Endodermal cell (in vitro differentiated cells): Measurements from ENCODE around the gene FOXR1. TPM values are rescaled to one million over a fixed set of nuclear protein-coding genes. Genes with fewer than 3 reads are reported as not detected.

Experiments
- DNase-seq: peaks from one replicate; pipeline ENCODE4 v3.0.0-alpha.2; 2017
- H3K27ac ChIP-seq: 2 replicates; pipeline ENCODE4 v1.5.1; 2013; ENCODE audit warnings: mild to moderate bottlenecking, low read depth, low read length, moderate library complexity
- H3K27me3 ChIP-seq: 2 replicates; pipeline ENCODE4 v1.6.1; 2013; ENCODE audit warnings: mild to moderate bottlenecking, low read length, moderate library complexity; ENCODE audit not compliant: insufficient read depth, control insufficient read depth, poor library complexity, severe bottlenecking
- H3K36me3 ChIP-seq: 2 replicates; pipeline ENCODE4 v1.7.0; 2013; ENCODE audit warnings: mild to moderate bottlenecking, low read length, moderate library complexity; ENCODE audit not compliant: control insufficient read depth, insufficient read depth
- H3K4me1 ChIP-seq: one replicate; pipeline ENCODE4 v1.7.0; 2013; ENCODE audit warnings: low read length; ENCODE audit not compliant: control insufficient read depth, insufficient read depth
- H3K4me3 ChIP-seq: 2 replicates; pipeline ENCODE4 v1.5.1; 2013; ENCODE audit warnings: mild to moderate bottlenecking, low read length, moderate library complexity
- H3K9ac ChIP-seq: 2 replicates; pipeline ENCODE4 v1.6.1; 2013; ENCODE audit warnings: mild to moderate bottlenecking, low read length, moderate library complexity; ENCODE audit not compliant: poor library complexity, severe bottlenecking; ENCODE audit errors: extremely low read depth
- H3K9me3 ChIP-seq: 2 replicates; pipeline ENCODE4 v1.6.1; 2013; ENCODE audit warnings: mild to moderate bottlenecking, low read length, moderate library complexity; ENCODE audit not compliant: control insufficient read depth
- H3K27ac Mint-ChIP-seq: 2 replicates; pipeline ENCODE4 v1.8.0; 2020; ENCODE audit warnings: mixed read lengths
- H3K27me3 Mint-ChIP-seq: 2 replicates; pipeline ENCODE4 v1.8.0; 2021; ENCODE audit warnings: mild to moderate bottlenecking, mixed read lengths; ENCODE audit not compliant: insufficient read depth
- H3K36me3 Mint-ChIP-seq: 2 replicates; pipeline ENCODE4 v1.8.0; 2020; ENCODE audit warnings: low read depth, mixed read lengths
- H3K4me1 Mint-ChIP-seq: 2 replicates; pipeline ENCODE4 v1.8.0; 2020; ENCODE audit warnings: mixed read lengths
- H3K4me3 Mint-ChIP-seq: 2 replicates; pipeline ENCODE4 v1.8.0; 2020; ENCODE audit warnings: mild to moderate bottlenecking, moderate library complexity, mixed read lengths
- H3K9me3 Mint-ChIP-seq: 2 replicates; pipeline ENCODE4 v1.8.0; 2020; ENCODE audit warnings: mild to moderate bottlenecking, mixed read lengths
- WGBS, 2 experiments: methylation state at CpG; one replicate each; pipeline versions ENCODE4 v1.1.5 to v1.1.7; 2013; ENCODE audit warnings: missing lambda C conversion rate in 2 of 2, mixed read lengths in 1 of 2; ENCODE audit not compliant: insufficient coverage in 1 of 2, insufficient read length in 1 of 2; 5-methylcytosine and 5-hydroxymethylcytosine counted together
- total RNA-seq, 2 donors: library from RNA; stranded (reverse); fragmentation: NEBNext Ultra II Directional in 1 of 2; extraction: Animal tissue kit (Norgen Biotek cat#: 25700) in 1 of 2; gene quantifications; 2 replicates in 1 of 2; 3 replicates in 1 of 2; pipeline ENCODE4 v1.2.1, GENCODE V29; 2021
- TF ChIP-seq, protein P1 (sequence below): fragments of 200-600 bp; sonication (generic); conservative IDR thresholded peaks from 2 replicates; pipeline ENCODE4 v1.5.0; 2021; ENCODE audit warnings: antibody characterized with exemption, mild to moderate bottlenecking

Gene FOXR1
- total RNA-seq, 2 donors from 2014 or later: not detected

DNA sequence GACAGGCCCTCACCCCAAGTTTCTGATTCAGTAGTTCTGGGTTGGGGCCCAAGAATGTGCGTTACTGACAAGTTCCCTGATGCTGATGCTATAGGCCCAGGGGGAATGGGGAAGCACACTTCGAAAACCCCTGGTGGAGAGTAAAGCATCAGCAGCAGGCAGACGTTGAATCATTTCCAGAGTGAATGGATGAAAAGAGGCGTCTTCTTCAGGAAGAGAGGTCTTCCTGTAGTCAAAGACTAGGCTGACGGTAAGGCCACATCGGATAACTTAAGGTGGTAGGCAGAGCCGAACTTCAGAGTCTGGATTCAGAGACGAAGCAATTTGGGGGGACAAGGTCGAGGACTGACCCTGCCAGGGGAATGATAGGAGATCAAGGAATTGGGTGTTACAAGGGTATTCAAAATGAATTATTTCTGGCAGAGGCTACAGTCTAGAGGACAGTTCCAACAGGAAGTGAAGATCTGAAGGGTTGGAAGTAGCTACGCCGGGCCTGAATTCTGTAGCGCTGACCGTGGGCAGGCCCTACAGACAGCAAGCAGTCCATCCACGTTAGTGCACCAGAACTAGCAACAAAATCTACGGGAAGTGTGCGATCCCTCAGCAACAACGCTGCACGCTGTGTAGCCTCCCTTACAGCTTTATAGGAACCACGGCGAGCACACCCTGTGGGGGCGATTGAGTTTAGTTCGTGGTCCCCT lies 25.5 kb downstream of the FOXR1 start:
- DNase-seq: peak; percentile 63
- H3K4me3 Mint-ChIP-seq: peak overlapping the region; percentile 98
- Histone ChIP-seq H3K4me1 (no peaks in the 10 kb centered on the region), H3K27me3 (no peaks in the 10 kb centered on the region), H3K36me3 (peaks cover 28% of the 10 kb centered on the region), H3K4me3 (peak overlapping the region; percentile 88), H3K9me3 (peaks cover 5% of the 10 kb centered on the region), H3K9ac (peak overlapping the region; percentile 71), H3K27ac (no peak overlapping the region)
- H3K27me3 Mint-ChIP-seq: no peaks in the 10 kb centered on the region
- WGBS, 2 experiments: 35 to 58% methylated on average over 15 to 22 of the region's 22 CpGs
- H3K4me1 Mint-ChIP-seq: peaks cover 15% of the 10 kb centered on the region
- H3K9me3 Mint-ChIP-seq: peaks cover 14% of the 10 kb centered on the region
- TF ChIP-seq, protein P1, sequence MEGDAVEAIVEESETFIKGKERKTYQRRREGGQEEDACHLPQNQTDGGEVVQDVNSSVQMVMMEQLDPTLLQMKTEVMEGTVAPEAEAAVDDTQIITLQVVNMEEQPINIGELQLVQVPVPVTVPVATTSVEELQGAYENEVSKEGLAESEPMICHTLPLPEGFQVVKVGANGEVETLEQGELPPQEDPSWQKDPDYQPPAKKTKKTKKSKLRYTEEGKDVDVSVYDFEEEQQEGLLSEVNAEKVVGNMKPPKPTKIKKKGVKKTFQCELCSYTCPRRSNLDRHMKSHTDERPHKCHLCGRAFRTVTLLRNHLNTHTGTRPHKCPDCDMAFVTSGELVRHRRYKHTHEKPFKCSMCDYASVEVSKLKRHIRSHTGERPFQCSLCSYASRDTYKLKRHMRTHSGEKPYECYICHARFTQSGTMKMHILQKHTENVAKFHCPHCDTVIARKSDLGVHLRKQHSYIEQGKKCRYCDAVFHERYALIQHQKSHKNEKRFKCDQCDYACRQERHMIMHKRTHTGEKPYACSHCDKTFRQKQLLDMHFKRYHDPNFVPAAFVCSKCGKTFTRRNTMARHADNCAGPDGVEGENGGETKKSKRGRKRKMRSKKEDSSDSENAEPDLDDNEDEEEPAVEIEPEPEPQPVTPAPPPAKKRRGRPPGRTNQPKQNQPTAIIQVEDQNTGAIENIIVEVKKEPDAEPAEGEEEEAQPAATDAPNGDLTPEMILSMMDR: peak; percentile 64
- H3K36me3 Mint-ChIP-seq: peaks cover 32% of the 10 kb centered on the region
- H3K27ac Mint-ChIP-seq: peak overlapping the region; percentile 76

DNA sequence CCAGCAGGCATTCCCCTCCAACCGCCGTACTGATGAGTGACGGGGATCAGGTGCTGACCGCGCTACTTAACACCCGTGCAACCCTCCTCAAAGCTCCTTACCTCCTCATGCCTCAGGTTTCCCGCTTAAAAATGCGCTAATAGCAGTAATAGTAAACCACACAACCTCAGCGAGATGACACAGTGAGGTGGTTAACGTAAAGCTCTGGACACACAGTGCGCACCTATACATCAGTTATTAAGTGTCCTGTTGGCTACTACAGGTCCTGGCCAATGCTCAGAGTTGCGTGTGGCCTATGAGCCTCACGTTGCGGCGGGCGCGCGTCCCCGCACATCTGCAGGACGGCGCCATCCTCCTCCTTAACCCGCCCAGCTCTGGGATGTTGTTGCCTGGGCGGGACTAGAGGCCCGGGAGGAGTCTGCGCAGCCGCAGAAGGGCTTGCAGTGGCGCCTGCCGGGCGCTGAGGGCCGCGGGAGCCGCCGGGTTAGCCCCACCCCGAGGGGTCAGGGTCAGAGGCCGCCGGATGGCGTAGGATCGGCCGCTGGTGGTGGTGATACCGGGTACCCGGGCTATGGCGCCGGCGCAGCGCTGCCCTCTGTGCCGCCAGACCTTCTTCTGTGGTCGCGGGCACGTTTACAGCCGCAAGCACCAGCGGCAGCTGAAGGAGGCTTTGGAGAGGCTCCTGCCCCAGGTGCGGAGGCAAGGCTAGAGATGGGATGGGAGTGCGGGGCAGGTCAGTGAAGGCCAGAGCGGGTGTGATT lies 26.2 kb downstream of the FOXR1 start, which contains the start of gene CENATAC:
Gene CENATAC (plus strand): TSS at position 512 of the 761 bp plus-strand sequence. CDS start 60 bp downstream, at position 572.
- peak; percentile 98 for DNase-seq
- H3K9ac ChIP-seq: peak within 1 kb of the TSS; percentile 71
- H3K9me3 ChIP-seq: peaks cover 1% of the 10 kb centered on the region
- Mint-ChIP-seq H3K27me3 (no peaks in the 10 kb centered on the region), H3K36me3 (peaks cover 36% of the 10 kb centered on the region), H3K4me1 (peaks cover 15% of the 10 kb centered on the region), H3K4me3 (peak within 1 kb of the TSS; percentile 98), H3K27ac (peak within 1 kb of the TSS; percentile 99), H3K9me3 (peaks cover 7% of the 10 kb centered on the region)
- no peaks in the 10 kb centered on the region for H3K4me1 ChIP-seq
- TF ChIP-seq, protein P1: peak; percentile 22
- H3K4me3 ChIP-seq: peak within 1 kb of the TSS; percentile 88
- H3K36me3 ChIP-seq: peaks cover 34% of the 10 kb centered on the region
- 0% methylated on average over 37 to 54 of the region's 54 CpGs for WGBS, 2 experiments
- no peaks in the 10 kb centered on the region for H3K27me3 ChIP-seq
- peak within 1 kb of the TSS; percentile 25 for H3K27ac ChIP-seq

DNA sequence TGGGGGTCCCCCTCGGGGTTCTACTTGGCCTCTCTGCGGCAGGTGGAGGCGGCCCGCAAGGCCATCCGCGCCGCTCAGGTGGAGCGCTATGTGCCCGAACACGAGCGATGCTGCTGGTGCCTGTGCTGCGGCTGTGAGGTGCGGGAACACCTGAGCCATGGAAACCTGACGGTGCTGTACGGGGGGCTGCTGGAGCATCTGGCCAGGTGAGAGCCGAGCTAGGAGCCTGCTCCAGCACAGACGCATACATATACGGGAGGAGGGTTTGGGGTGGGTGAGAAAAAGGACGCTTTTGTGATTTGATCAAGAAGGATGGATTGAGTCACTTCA lies 26.8 kb downstream of the FOXR1 start:
- Histone ChIP-seq H3K4me3 (peak overlapping the region; percentile 88), H3K9ac (peak overlapping the region; percentile 71), H3K4me1 (no peaks in the 10 kb centered on the region), H3K27me3 (no peaks in the 10 kb centered on the region), H3K36me3 (peaks cover 38% of the 10 kb centered on the region), H3K9me3 (no peaks in the 10 kb centered on the region), H3K27ac (peak overlapping the region; percentile 25)
- WGBS, 2 experiments: 0% methylated on average over 7 to 19 of the region's 19 CpGs
- TF ChIP-seq, protein P1: no peak
- H3K9me3 Mint-ChIP-seq: peaks cover 2% of the 10 kb centered on the region
- peak overlapping the region; percentile 99 for H3K27ac Mint-ChIP-seq
- no peak for DNase-seq
- peak overlapping the region; percentile 98 for H3K4me3 Mint-ChIP-seq
- H3K36me3 Mint-ChIP-seq: peaks cover 39% of the 10 kb centered on the region
- no peaks in the 10 kb centered on the region for H3K27me3 Mint-ChIP-seq
- peaks cover 15% of the 10 kb centered on the region for H3K4me1 Mint-ChIP-seq
